Left renal pelvis (tissue), 4 donors: ENCODE data around the gene RFTN1. TPM values are rescaled to one million over a fixed set of nuclear protein-coding genes. Genes with fewer than 3 reads are reported as not detected.
A peak's percentile ranks its signal among the peaks of the same experiment; 100 is the strongest.
"Not testable (repeated sequence)": the region's sequence is repeated elsewhere in the genome, so short reads cannot be mapped to it uniquely, and the experiment has no call there.

ENCODE experiments used
- DNase-seq, 4 donors: peaks; one replicate each; pipeline ENCODE4 v3.0.0-alpha.2; 2013; ENCODE audit warnings: low read depth in 4 of 4, low spot score in 3 of 4
- polyA plus RNA-seq, 4 donors: library from polyadenylated mRNA; unstranded; fragments of 120-200 nt; gene quantifications; one replicate each; pipeline ENCODE4 v1.2.1, GENCODE V29; 2013; ENCODE audit not compliant: insufficient read length in 4 of 4

Gene RFTN1
- polyA plus RNA-seq, 4 donors: 27.6 to 84.9 (median 33.1) TPM

GRCh38 chr3:16490062-16490619 lies 23.4 kb downstream of the RFTN1 start:
- DNase-seq: no peak

GRCh38 chr3:16489326-16490061 lies 24.0 kb downstream of the RFTN1 start:
- not testable (repeated sequence) for DNase-seq

DNA sequence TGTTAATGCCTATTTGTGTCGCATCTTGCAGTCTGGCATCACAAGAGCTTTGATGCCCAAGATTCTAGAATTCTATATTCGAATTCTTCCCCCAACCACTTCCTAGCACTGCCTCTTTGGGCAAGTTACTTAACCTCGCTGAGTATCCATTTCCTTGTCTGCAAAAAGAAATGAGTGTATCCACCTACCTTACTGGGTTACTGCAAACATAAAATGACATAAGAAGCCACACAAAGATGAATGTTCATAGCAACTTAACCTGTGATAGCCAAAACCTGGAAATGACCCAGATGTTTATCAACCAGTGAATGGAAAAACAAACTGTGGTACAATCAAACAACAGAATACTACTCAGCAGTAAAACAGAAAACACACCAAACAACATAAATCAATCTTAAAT lies 24.9 kb downstream of the RFTN1 start:
- DNase-seq: no peak

DNA sequence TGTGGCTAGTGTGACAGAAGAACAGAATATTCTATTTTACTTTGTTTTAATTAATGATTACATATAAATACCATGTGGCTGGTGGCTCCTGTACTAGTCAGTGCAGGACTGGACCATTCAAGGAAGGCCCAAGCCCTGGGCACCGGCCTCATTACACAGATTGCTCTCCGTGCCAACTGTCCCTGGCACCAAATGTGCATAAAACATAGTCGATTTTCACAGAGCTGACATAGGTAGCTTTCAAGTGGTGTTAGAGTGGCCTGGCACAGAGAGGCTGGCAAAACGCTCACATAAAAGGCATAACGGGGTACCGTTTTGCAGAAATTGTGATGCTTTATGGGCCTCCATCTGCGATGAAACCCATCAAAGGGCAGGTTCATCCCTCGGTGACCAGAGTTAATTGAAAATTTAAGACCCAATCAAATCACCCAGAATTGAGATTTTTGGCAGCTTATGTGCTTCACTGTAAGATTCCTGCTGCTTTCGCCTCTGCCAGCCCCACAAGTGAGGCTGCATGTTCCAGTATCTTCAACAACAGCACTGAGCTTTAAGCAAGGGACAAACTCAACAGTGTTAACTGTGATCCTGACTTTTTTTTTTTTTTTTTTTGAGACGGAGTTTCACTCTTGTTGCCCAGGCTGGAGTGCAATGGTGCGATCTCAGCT lies 25.9 kb downstream of the RFTN1 start:
- no peak for DNase-seq

DNA sequence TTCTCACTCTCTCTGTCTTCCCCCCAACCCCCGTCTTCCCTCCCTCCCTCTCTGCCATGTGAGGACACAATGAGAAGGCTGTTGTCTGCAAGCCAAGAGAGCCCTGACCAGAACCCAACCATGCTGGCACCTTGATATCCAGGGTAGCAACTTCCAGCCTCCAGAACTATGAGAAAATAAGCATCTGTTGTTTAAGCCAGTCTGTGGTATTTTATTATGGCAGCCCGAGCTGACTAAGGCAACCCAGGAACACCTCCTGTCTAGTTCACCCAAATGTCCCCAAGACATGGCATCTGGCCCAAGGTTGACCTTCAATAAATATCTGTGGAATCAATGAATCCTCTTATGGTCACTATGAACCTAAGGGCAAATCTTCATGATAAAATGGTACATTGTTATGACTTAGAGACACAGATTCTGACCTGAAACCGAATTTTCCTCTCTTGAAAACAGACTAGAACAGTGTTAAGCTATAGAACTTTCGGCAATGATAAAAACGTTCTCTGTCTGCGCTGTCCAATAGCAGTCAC lies 26.5 kb downstream of the RFTN1 start:
- DNase-seq: no peak

GRCh38 chr3:16486201-16486600 lies 27.3 kb downstream of the RFTN1 start:
- no peak for DNase-seq

- no peak for DNase-seq
Measured at GRCh38 chr3:16485395-16485992, 28.0 kb downstream of the RFTN1 start.

GRCh38 chr3:16484984-16485383 lies 28.5 kb downstream of the RFTN1 start:
- no peak for DNase-seq

- DNase-seq: peak in 2 of 4 donors; percentile 39 to 56
Measured at GRCh38 chr3:16484216-16484615, 29.3 kb downstream of the RFTN1 start.

DNA sequence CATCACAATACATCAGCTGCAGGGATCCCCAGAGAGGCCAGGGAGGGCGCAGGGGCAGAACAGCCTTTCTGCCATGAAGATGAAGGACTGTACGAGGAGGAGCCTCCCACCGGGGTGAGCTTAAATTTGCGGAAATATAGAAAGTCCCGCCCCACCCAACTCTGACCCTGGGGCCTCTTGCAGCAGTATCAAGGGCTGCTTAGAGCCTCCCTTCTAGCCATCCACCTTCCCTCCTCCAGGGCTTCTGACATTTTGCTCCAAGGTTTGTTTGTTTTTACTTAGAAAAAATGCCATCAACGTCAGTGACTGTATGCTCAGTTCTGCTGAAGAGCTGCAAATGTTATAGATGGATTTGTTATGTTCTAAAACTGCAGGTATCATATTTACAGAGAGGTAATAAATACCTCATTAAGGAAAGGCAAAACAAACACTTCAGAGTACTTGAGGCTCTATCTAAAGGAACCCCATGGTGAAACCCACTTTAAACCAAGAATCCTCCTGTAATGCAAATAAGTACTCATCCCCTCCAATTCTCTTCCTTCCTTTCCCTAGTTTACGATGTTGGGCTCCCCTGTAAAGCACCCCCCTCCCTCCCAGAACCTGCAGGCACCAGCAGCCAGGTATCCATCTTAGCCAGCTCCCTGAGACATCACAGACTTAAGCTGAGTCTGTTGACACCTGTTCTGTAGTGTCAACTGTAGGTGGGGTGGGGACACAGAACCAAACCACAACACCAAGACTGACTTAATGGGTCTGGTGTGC lies 30.5 kb downstream of the RFTN1 start:
- DNase-seq: no peak

DNA sequence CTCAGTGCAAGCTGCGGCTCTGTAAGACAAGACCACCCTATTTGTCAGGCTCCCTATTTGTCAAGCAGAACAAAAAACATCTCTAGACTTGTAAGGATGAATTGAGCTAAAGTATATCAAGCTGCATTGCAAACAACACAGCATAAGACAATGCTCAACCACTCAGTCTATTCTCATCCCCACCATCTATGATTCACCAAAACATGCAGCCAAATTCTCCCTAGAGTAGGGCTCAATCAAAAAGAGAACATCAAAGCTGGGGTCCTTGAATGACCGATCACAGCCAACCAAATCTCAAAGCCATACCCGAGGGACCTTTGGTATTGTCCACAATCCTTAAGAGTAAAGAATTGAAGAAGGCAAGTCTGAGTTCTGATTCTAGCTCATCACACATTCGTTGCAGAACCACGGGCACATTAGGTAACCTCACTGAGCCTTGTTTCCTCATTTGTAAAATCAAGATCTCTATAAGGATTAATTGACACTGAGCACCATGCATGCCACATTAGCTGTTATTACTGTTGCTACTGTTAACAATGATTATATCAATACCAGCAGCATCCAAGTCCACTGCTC lies 31.2 kb downstream of the RFTN1 start:
- DNase-seq: no peak

GRCh38 chr3:16481546-16481897 lies 32.0 kb downstream of the RFTN1 start:
- DNase-seq: no peak

DNA sequence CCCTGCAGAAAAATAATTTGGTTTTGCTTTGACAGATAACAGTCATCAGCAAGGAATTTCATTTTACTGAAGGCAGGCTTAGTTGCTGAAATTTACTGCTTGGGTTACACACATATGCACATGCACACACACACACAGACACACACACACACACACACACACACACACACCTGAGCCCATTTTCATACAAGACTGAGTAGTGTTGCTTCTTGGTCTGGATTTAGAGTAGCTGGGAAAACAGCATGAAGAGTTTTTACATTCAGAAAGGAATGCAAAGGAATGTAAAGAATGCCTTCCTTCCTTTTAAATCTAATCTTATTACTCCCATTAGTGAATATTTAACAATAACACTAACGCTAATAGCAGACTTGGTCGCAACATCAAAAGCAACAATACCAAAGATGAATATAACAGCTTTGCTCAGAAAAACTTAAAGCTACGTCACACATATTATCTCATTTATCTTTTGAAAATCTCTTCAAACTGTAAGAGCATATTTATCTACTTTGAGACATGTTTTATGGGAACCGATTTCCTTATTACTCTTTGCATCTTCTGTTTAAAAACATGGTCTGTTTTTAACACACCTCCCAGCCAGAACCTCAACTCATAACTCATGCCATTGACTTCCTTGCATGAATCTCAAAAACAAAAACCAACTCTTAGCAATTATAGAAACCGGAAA lies 32.5 kb downstream of the RFTN1 start:
- no peak for DNase-seq

DNA sequence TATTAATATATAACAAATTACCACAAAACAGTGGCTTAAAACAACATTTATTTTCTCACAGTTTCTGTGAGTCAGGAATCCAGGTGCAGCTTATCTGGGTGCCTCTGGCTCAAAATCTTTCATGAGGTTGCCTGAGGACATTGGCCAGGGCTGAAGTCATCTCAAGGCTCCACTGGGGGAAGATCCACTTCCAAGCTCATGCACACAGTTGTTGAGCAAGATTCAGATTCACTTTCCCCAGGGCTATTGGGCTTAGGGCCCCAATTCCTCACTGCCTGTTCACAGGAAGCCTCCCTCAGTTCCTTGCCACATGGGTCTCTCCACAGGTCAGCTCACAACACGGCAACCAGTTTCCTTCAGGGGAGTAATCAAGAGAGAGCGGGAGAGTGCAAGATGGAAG lies 35.0 kb downstream of the RFTN1 start:
- no peak for DNase-seq

GRCh38 chr3:16477521-16477920 lies 36.0 kb downstream of the RFTN1 start:
- DNase-seq: no peak

DNA sequence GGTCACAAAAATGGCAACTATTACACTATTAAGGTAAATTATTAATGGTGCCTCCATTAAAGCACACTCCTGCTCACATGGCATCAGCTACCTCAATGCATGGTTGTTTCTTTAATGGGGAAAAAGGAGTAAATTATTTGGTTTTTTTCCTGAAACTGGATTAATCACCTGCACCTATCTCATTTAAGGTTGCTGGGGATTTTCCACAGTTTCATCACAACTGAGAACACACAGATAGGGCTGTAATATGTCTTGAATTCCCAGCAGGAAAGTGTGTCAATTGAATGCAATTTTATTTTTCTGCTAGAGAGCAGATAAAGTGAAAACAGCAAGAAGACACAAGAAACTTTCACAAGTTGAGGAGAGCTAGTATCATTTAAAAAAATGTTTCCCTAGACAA lies 36.4 kb downstream of the RFTN1 start:
- no peak for DNase-seq

- no peak for DNase-seq
Measured at GRCh38 chr3:16476636-16477035, 36.9 kb downstream of the RFTN1 start.

DNA sequence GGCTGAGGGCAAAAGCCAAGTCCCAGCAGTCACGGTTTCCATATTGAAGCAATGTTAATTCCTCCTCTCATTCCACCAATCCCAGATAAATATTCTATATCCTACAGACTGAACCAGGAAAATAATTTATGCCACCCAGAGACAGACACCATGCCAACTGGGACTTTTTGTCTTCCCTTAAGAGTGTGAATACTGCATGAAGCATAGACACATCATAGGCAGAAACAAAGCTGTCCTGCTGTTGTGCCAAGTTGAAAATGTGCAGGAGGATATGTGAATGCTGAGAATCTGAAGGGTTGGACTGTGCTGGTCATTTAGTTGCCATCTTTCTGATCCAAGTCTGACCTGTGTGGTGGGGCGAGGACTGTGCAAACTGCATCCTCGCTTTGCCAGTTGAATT lies 37.7 kb downstream of the RFTN1 start:
- DNase-seq: no peak

GRCh38 chr3:16474920-16475319 lies 38.6 kb downstream of the RFTN1 start:
- no peak for DNase-seq

GRCh38 chr3:16474216-16474615 lies 39.3 kb downstream of the RFTN1 start:
- no peak for DNase-seq
